Measurements from ENCODE around the gene TRIM68.

DNA sequence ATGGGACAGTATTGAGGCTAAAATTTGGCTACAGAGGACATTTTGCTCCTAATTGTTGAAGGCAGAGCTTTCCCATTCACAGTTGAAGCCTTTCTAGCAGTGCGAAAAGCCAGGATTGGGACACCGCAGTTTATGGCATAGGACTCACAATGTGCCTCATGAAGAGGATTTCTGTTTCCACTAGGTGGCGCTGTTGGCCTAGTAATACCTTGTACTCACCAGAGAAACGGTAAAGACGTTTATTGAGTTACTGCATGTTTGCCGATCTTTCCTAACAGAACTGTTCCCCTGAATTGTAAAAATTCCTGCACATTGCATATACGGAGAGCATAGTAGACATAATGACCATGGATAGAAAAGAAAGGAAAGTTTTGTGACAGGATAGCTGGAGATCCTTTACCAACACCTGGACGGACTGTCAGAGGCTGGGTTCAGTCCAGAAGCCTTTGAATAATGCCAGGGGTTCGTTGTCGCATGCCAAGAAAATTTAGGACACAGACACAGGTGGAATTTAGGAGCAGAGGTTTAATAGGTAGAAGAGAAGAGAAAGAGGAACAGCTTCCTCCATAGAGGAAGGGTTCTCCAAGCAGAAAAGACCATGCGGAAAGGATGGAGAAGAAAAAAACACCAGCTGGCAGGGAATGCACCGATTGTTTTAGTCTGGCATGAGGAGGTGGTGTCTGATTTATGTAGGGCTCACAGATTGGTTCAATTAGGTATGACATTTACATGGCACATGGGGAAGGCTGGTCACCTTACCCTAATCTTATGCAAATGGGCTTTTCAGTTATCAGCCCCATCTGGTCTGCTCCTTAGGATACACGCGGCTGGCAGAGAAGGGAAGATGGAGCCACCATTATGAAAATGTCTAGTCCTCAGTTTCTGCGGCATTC lies 18.4 kb upstream of the TRIM68 start:
- TF ChIP-seq TAF1 (IDR thresholded peaks at IDR 0.05; ENCODE audit: borderline replicate concordance, insufficient read depth, low read length) (no peak), POLR2AphosphoS5 (IDR thresholded peaks at IDR 0.05; ENCODE audit: low read depth, low read length) (no peak)
